Measurements from ENCODE around the gene ZNF226.
A peak's percentile ranks its signal among the peaks of the same experiment; 100 is the strongest.
"Not testable (repeated sequence)": the region's sequence is repeated elsewhere in the genome, so short reads cannot be mapped to it uniquely, and the experiment has no call there.

The ZNF226 gene

GRCh38 chr19:44164673-44165512, at the start of gene ZNF226:
TSS of gene ZNF226 (plus strand) at chr19:44165100. CDS start at chr19:44170081, 4,981 bp downstream.
- peak; percentile 93 for DNase-seq

DNA sequence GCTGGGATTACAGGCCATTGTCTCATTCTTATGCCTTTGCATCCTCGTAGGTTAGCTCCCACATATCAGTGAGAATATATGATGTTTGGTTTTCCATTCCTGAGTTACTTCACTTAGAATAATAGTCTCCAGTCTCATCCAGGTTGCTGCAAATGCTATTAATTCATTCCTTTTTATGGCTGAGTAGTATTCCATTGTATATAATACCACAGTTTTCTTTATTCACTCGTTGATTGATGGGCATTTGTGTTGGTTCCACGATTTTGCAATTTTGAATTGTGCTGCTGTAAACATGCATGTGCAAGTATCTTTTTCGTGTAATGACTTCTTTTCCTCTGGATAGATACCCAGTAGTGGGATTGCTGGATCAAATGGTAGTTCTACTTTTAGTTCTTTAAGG, 43.7 kb upstream of the ZNF226 start:
- not testable (repeated sequence) for DNase-seq

DNA sequence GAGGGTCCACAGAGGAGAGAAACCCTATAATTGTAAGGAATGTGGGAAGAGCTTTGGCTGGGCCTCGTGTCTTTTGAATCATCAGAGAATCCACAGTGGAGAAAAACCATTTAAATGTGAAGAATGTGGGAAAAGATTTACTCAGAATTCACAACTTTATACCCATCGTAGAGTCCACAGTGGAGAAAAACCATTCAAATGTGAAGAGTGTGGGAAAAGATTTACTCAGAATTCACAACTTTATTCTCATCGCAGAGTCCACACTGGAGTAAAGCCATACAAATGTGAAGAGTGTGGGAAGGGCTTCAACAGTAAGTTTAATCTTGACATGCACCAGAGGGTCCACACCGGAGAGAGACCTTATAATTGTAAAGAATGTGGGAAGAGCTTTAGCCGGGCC, 32.9 kb upstream of the ZNF226 start:
- DNase-seq, result no peak

DNA sequence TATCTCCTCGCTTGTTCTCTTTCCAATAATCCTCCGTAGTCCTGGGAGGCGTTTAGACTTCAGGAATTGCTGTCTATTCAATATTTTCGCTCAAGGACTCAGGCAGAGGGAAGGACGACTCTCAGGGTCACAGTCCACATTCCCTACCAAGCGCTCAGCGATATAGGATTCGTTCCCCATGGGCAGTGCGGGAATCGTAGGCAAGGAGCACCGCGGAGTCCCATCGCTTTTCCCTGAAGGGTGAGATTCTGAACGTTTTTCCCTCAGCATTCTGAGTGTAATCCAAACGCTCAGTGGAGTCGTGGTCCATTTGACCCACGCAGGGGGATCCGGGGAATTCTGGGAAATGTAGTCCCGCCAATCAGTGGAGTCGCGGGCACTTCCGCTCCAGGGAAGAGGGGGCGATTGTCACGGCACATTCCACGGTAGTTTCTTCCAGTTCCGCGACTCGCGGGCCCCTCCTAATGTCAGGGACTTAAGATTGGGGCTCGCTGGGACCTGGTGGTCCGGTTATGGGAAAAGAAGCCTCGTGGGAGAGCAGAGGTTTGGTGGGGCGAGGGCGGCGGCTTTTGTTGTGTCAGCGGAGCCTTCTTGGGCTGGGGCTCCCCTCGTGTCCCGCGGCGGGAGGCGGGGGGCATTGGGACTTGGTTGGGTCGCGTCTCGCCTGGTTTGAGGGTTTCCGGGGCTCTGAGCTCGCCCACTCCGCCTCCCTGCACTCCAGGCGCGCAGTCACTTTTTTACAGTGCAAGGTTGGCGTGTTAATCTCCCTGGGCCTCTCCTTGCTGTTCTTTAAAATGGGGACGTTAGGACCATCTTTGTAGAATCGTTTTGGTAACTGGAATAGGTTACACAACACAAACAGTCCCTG, 23.5 kb upstream of the ZNF226 start, which contains the start of gene ZNF234:
ZNF234 (plus strand) TSS at position 364 of the 868 bp plus-strand sequence. CDS start 3,079 bp downstream, outside the sequence.
- DNase-seq, result peak; percentile 68

DNA sequence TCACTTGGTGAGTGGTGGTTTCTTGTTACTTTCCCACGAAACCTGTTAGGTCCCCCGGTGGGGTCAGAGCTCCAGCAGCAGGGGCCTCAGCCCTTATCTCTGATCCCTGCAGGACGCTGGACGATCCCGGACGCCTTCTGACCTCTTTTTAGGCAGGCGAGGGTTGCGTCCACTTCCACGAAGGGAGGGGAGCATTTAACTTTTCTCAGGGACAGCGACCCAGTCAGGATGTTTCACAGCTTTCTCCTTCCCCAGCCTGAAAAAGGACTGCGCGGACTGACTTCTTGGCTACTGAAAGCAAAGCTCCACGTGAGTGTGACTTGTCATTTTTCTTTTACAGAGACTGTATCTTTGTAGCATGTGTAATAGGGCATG, 22.9 kb upstream of the ZNF226 start:
- DNase-seq, result no peak

- DNase-seq, result no peak
Observed at GRCh38 chr19:44149776-44150175, 15.1 kb upstream of the ZNF226 start.

DNA sequence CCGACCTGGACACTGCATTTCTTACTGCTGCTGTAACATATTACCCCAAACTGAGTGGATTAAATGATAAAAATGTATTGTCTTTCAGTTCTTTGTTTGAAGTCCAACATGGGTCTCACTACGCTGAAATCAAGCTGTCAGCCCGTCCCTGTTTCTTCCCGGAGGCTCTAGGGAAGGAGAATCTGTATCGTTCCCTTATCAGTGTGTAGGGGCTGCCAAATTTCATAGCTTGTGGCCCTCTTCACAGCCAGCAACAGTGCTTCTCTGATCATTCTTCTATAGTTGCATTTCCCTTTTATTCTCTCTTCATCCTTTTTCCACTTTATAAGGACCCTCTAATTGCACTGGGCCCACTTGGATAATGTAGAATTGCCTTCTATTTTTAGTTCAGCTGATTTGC, 13.4 kb upstream of the ZNF226 start:
- no peak for DNase-seq

DNA sequence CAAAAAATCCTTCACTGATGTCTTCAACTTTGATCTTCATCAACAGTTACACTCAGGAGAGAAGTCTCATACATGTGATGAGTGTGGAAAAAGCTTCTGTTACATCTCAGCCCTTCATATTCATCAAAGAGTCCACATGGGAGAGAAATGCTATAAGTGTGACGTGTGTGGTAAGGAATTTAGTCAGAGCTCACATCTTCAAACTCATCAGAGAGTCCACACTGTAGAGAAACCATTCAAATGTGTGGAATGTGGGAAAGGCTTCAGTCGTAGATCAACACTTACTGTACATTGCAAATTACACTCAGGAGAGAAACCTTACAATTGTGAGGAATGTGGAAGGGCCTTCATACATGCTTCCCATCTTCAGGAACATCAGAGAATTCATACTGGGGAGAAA, 8.4 kb upstream of the ZNF226 start:
- no peak for DNase-seq

DNA sequence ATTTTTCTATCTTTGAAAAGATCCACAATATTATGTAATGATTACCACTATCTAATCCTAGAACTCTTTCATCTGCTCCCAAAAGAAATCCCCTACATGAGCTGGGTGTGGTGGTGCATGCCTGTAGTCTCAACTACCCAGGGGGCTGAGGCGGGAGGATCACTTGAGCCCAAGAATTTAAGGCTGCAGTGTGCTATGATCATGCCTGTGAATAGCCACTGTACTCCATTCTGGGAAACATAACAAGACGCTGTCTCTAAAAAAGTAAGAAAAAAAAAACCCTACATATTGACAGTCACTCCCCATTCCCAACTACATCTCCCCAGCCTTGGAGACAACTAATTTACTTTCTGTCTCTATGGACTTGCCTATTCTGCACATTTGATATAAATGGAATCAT, 1.1 kb upstream of the ZNF226 start:
- DNase-seq, result no peak

GRCh38 chr19:44164327-44164672, 600 bp upstream of the ZNF226 start:
- DNase-seq, result no peak

DNA sequence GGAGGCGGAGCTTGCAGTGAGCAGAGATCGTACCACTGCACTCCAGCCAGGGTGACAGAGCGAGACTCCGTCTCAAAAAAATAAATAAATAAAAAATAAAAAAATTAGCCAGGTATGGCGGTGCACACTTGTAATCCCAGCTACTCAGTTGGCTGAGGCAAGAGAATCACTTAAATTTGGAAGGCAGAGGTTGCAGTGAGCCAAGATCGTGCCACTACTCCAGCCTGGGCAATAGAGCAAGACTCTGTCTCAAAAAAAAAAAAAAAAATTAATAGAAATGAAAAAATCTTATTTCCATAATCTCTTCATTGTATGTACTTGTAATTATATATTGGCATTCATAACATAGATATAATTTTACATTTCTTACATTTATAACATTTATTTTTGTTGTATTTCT, 5.8 kb downstream of the ZNF226 start:
- DNase-seq, result not testable (repeated sequence)

DNA sequence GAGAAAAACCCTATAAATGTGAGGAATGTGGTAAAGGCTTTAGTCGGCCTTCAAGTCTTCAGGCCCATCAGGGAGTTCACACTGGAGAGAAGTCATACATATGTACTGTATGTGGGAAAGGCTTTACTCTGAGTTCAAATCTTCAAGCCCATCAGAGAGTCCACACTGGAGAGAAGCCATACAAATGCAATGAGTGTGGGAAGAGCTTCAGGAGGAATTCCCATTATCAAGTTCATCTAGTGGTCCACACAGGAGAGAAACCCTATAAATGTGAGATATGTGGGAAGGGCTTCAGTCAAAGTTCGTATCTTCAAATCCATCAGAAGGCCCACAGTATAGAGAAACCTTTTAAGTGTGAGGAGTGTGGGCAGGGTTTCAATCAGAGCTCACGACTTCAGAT, 11.7 kb downstream of the ZNF226 start:
- DNase-seq, result no peak

- no peak for DNase-seq
Observed at GRCh38 chr19:44180968-44181367, 16.1 kb downstream of the ZNF226 start.

DNA sequence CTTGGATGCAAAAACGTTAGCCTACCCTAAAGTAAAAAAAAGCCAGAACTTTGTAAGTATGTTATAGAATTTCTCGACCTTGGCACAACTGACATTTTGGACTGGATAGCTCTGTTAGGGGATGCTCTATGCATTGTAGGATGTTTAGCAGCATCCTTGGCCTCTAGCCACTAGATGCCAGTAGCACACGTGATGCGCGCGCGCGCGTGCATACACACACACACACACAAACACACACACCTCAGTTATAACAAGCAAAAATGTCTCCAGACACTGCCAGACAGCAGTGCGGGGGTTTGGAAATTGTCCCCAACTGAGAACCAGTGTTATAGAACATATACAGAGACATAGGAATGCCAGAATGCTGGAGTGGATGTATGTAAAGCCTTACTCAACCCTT, 17.2 kb downstream of the ZNF226 start:
- no peak for DNase-seq

- DNase-seq, result no peak
Observed at GRCh38 chr19:44190020-44190419, 25.1 kb downstream of the ZNF226 start.

- DNase-seq, result no peak
Observed at GRCh38 chr19:44192127-44192526, 27.2 kb downstream of the ZNF226 start.

DNA sequence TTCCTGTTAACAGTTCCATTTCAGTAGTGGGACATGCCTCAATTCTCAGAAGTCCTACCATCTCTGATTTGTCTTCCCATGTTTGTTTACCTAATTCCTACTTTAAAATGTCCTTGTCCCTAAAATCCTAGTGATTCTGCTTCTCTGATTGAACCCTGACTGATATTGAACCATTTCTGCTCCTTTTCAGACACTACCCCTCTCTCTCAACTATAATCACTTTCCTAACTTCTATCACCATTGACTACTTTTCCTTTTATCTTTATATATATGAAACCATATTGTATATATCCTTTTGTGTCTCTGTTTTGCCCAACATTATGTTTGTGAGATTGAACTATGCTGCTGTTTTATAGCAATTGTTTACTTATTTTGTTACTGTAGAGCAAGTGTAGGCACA, 31.9 kb downstream of the ZNF226 start:
- DNase-seq, result no peak

- DNase-seq, result no peak
Observed at GRCh38 chr19:44202470-44202869, 37.6 kb downstream of the ZNF226 start.

DNA sequence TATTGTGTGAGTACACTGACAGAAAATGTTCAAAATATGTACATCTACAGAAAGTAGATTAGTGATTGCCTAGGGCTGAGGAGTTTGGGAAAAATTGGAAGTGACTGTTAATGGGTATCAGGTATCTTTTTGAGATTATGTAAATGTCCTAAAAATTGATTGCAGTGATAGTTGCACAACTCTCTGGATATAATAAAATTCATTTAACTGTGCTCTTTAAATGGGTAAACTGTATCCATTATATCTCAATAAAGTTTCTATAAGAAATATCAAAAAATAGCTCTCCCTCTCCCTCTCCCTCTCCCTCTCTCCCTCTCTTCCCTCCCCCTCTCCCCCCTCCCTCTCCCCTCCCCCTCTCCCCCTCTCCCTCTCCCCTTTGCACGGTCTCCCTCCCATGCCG, 38.1 kb downstream of the ZNF226 start:
- no peak for DNase-seq

- DNase-seq, result not testable (repeated sequence)
Observed at GRCh38 chr19:44203877-44204276, 39.0 kb downstream of the ZNF226 start.

DNA sequence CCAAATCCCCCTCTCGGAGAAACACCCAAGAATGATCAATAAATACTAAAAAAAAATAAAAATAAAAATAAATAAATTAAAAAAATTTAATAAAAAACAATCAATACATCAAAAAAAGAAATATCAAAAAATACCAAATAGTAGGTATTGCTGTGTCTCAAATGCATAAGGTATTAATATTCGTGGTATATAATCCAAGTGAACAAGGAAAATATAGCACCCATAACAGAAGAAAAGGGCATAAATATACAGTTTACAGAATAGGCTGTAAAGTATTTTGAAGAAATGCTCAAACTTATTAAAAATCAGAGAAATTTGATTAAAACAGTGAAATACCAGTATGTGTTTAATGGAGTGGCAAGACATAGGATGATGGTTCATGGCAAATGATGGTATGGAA, 39.9 kb downstream of the ZNF226 start:
- DNase-seq, result no peak

DNA sequence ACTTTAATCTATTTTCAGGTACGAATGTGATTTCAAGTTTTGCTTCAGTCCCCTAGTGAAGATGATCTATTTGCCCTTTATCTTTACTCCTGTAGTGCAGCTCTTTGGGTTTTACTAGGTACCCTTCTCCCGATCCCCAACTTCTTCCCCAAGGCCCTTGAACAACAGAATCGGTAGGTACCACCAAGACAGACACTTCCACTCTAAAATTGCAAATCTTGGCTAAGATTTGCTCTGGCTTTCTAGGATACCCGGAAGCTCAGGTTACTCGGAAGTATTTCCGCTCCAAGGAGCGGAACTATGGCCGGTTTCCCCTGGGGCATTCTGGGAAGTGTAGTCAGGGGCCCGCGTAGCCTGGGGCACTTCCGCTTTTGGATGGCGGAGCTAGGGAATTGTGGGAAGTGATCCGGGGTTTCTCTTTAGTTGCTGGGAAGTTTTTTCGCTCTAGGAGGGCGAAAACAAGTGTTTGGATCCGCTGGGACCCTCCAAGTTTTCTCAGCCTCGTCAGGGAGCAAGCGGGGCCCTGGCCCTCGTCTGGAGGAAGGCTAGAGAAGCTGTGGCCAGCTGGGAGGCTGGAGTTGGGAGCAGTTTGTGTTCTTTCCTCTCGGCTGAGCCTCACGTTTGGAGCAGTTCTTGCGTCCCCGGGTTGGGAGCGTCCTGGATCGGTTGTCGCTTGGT, 42.4 kb downstream of the ZNF226 start:
- peak; percentile 84 for DNase-seq

GRCh38 chr19:44212250-44212865, 47.5 kb downstream of the ZNF226 start, which contains the start of gene ZNF227:
TSS of gene ZNF227 (plus strand) at chr19:44212532. CDS start at chr19:44217793, 5,261 bp downstream.
- peak; percentile 65 for DNase-seq

All from GDM1 (cell line).